ENCODE data around the gene MFRP.

Gene MFRP

DNA sequence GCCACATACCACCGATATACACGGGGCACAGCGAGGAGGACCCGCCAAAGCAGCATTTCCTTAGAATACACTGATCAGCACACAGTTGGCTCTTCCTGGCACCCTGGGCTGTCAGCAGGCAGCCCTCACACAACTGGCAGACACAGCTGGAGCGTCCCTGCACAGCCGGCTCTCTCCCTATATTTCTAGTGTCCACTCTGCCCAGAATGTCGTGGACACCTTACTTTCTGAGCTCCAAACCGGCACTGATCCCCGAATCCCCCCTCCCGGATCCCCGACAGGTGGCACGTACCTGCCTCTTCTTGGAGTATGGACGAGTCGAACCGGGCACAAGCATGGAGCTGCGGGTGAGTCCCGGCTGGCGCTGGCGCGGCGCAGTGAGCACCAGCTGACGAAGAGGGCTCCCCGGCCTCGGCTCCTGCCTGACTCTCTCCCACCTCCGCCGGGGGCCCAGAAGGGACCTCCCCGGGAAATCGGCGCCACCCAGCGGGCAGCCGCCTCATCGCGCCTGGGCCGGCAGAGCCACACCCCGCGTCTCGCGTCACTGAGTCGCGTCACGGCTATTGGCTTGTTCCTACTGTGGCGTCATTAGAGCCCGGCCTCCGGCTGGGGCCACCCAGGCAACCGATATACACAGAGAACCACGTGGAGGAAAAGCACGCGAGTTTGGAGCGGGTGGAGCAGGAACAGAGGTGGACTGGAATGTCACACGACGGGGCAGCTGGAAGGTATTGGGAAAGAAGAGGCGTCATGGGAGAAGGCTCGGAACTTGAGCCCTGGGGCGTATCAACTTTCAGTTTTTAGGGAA lies 34.9 kb upstream of the MFRP start, which contains the start of gene USP2:
Gene USP2 (minus strand): TSS at position 510 of the 808 bp plus-strand sequence. CDS start 8,210 bp downstream, outside the sequence.
- ChIA-PET POLR2A (no interaction called here), CTCF (interaction anchor here (0.8 to 5.9 kb wide), 22 partner anchors 8 to 152 kb away, joined by 3 to 64 read pairs (median 5); no protein-coding TSS in a partner anchor)
- DNase-seq (ENCODE audit: extremely low spot score), result peak; percentile 95
- TF ChIP-seq, protein P1, sequence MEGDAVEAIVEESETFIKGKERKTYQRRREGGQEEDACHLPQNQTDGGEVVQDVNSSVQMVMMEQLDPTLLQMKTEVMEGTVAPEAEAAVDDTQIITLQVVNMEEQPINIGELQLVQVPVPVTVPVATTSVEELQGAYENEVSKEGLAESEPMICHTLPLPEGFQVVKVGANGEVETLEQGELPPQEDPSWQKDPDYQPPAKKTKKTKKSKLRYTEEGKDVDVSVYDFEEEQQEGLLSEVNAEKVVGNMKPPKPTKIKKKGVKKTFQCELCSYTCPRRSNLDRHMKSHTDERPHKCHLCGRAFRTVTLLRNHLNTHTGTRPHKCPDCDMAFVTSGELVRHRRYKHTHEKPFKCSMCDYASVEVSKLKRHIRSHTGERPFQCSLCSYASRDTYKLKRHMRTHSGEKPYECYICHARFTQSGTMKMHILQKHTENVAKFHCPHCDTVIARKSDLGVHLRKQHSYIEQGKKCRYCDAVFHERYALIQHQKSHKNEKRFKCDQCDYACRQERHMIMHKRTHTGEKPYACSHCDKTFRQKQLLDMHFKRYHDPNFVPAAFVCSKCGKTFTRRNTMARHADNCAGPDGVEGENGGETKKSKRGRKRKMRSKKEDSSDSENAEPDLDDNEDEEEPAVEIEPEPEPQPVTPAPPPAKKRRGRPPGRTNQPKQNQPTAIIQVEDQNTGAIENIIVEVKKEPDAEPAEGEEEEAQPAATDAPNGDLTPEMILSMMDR (IDR thresholded peaks at IDR 0.05; ENCODE audit: control extremely low read depth, extremely low read depth, low read depth, missing control alignments), result peak; percentile 89

DNA sequence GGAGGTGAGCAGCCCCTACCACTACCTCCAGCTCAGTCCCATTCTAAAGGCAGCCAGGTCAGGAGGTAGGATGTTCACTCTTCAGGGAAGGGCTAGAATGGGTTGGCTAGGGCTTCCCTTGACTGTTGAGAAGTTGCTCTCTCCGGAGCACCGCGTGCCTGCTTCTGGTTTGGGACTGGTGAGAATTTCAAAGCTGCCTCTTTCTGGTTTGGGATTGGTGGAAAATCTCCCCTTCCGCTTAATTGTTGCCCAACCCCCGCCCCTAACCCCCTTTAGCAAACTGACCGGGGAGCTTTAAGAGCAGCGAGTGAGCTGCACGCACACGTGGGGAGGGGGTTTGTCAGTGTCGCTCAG lies 34.3 kb upstream of the MFRP start:
- TF ChIP-seq, protein P1 (IDR thresholded peaks at IDR 0.05; ENCODE audit: control extremely low read depth, extremely low read depth, low read depth, missing control alignments), result no peak
- no peak for DNase-seq (ENCODE audit: extremely low spot score)
- ChIA-PET CTCF (interaction anchor here (0.8 to 5.9 kb wide), 21 partner anchors 8 to 153 kb away, joined by 3 to 64 read pairs (median 6); no protein-coding TSS in a partner anchor), POLR2A (no interaction called here)

GRCh38 chr11:119380160-119380826 lies 33.8 kb upstream of the MFRP start:
- no peak for DNase-seq (ENCODE audit: extremely low spot score)
- CTCF ChIA-PET, result interaction anchor here (1.0 to 5.9 kb wide), 12 partner anchors 10 to 59 kb away, joined by 3 to 64 read pairs (median 6); no protein-coding TSS in a partner anchor
- POLR2A ChIA-PET, result no interaction called here
- TF ChIP-seq, protein P1 (IDR thresholded peaks at IDR 0.05; ENCODE audit: control extremely low read depth, extremely low read depth, low read depth, missing control alignments), result no peak

DNA sequence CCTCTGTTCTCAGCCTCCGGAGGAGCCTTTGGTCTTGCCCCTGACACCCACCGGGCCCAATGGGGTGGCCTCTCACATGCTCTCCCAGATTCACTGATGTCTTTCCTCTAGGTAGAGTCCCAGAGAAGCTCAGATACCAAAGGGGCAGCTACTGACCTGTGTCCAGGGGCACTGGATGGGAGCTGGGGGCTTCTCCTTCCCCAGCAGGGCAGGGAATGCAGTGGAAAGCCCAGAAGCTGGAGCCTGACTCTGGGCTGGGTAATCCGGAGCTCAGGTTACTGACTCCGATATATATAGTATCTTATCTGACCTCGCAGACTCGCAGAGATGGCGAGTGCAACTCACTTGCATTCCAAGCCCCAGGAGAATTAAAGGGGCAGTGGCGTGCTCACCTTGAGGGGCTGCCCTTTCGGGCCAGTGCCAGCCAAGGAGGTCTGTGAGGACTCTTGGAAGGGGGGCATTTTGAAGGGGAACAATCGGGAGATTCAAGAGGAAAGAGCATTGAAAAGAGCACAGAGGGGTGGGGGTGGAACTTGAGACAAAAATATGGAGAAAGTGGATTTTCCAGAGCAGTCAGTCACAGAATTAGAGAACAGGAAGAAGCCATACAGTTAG lies 32.5 kb upstream of the MFRP start:
- TF ChIP-seq, protein P1 (IDR thresholded peaks at IDR 0.05; ENCODE audit: control extremely low read depth, extremely low read depth, low read depth, missing control alignments), result no peak
- CTCF ChIA-PET, result interaction anchor here (1.0 to 5.9 kb wide), 4 partner anchors 14 to 95 kb away, joined by 3 to 64 read pairs (median 3); no protein-coding TSS in a partner anchor
- DNase-seq (ENCODE audit: extremely low spot score), result no peak
- POLR2A ChIA-PET, result no interaction called here

GRCh38 chr11:119377961-119378667 lies 31.6 kb upstream of the MFRP start:
- DNase-seq (ENCODE audit: extremely low spot score), result no peak
- ChIA-PET CTCF (interaction anchor here (1.0 to 11.9 kb wide), 5 partner anchors 13 to 96 kb away, joined by 3 to 159 read pairs (median 7); no protein-coding TSS in a partner anchor), POLR2A (no interaction called here)
- TF ChIP-seq, protein P1 (IDR thresholded peaks at IDR 0.05; ENCODE audit: control extremely low read depth, extremely low read depth, low read depth, missing control alignments), result no peak
